GM10847 (cell line): ENCODE results near the gene LRRC45.
A peak's percentile ranks its signal among the peaks of the same experiment; 100 is the strongest.

Source experiments
- POLR2A ChIP-seq: IDR thresholded peaks from 2 replicates; pipeline ENCODE4 v1.6.1; 2011; ENCODE audit not compliant: insufficient read length; ENCODE audit errors: extremely low read depth

LRRC45 gene

GRCh38 chr17:82031303-82031884 lies 8.3 kb downstream of the LRRC45 start, which contains the start of gene RAC3:
RAC3 (plus strand) TSS chr17:82031678; CDS start chr17:82031762, 84 bp downstream.
- no peak for TF ChIP-seq POLR2A

- TF ChIP-seq POLR2A = no peak
These were observed 9.0 kb downstream of the LRRC45 start for GRCh38 chr17:82031885-82032627.

- TF ChIP-seq POLR2A = no peak
These were observed 10.4 kb downstream of the LRRC45 start for GRCh38 chr17:82033359-82034085.

GRCh38 chr17:82034371-82035011 lies 11.4 kb downstream of the LRRC45 start:
- no peak for TF ChIP-seq POLR2A

GRCh38 chr17:82035488-82035887 lies 12.4 kb downstream of the LRRC45 start:
- TF ChIP-seq POLR2A = no peak

GRCh38 chr17:82035956-82036633 lies 13.0 kb downstream of the LRRC45 start:
- no peak for TF ChIP-seq POLR2A

GRCh38 chr17:82036634-82037091 lies 13.6 kb downstream of the LRRC45 start:
- TF ChIP-seq POLR2A = no peak

GRCh38 chr17:82037092-82037888 lies 14.2 kb downstream of the LRRC45 start, which contains the start of gene DCXR:
DCXR (minus strand) TSS chr17:82037697; CDS start chr17:82037682, 15 bp downstream.
- TF ChIP-seq POLR2A = peak; percentile 98

GRCh38 chr17:82037889-82038195 lies 14.7 kb downstream of the LRRC45 start:
- TF ChIP-seq POLR2A = no peak

GRCh38 chr17:82039695-82040299 lies 16.7 kb downstream of the LRRC45 start:
- TF ChIP-seq POLR2A = no peak

GRCh38 chr17:82041144-82041814 lies 18.2 kb downstream of the LRRC45 start:
- no peak for TF ChIP-seq POLR2A

GRCh38 chr17:82042649-82043048 lies 19.5 kb downstream of the LRRC45 start:
- no peak for TF ChIP-seq POLR2A

GRCh38 chr17:82043507-82043906 lies 20.4 kb downstream of the LRRC45 start:
- TF ChIP-seq POLR2A = no peak
